Caki2 (cell line): ENCODE measurements around the gene PTPRC. TPM values are rescaled to one million over a fixed set of nuclear protein-coding genes. Genes with fewer than 3 reads are reported as not detected.

Experiments
- total RNA-seq: library from RNA; depleted of rRNA; stranded (reverse); fragments of >200 nt; shearing (Covaris generic); gene quantifications from 2 replicates; pipeline ENCODE4 v1.2.3, GENCODE V29; 2014; ENCODE audit warnings: low replicate concordance; rRNA removed

The PTPRC gene
- total RNA-seq, 1 experiment from 2014 or later: not detected

Other genes starting within 250 kb of the PTPRC start
- gene ATP6V1G3, start 98.4 kb upstream of the PTPRC start, total RNA-seq: not detected in 2 replicates